WTC11 (cell line): ENCODE results near the gene GLYATL3. TPM values are rescaled to one million over a fixed set of nuclear protein-coding genes. Genes with fewer than 3 reads are reported as not detected.

ENCODE experiments used
- ATAC-seq: fragments of 200-7000 bp; cut with Tn5 transposase; 2 replicates; pipeline ENCODE4 v1.10.0; 2021; ENCODE audit warnings: mild to moderate bottlenecking, moderate library complexity
- CTCF ChIA-PET: fragments of 300-600 bp; sonication (Branson Sonifier 250); formaldehyde crosslinking; loops from one replicate; lab custom pipeline; 2021; ENCODE audit warnings: antibody characterized with exemption; lab: Charles Lee
- POLR2A ChIA-PET: fragments of 350-600 bp; sonication (Branson Sonifier 250); formaldehyde crosslinking; loops from one replicate; lab custom pipeline; 2021; ENCODE audit warnings: antibody characterized with exemption; lab: Charles Lee
- DNase-seq: peaks from one replicate; pipeline ENCODE4 v3.0.0; 2021; ENCODE audit warnings: low spot score
- H3K27ac Mint-ChIP-seq: 2 replicates; pipeline ENCODE4 v1.8.0; 2021; ENCODE audit warnings: mixed read lengths
- H3K27me3 Mint-ChIP-seq: 2 replicates; pipeline ENCODE4 v1.8.0; 2021; ENCODE audit warnings: low read depth, mild to moderate bottlenecking, moderate library complexity, mixed read lengths
- H3K36me3 Mint-ChIP-seq: 2 replicates; pipeline ENCODE4 v1.8.0; 2021; ENCODE audit warnings: mixed read lengths
- H3K4me1 Mint-ChIP-seq: 2 replicates; pipeline ENCODE4 v1.8.0; 2022; ENCODE audit warnings: mixed read lengths
- H3K4me3 Mint-ChIP-seq: 2 replicates; pipeline ENCODE4 v1.8.0; 2021; ENCODE audit warnings: mild to moderate bottlenecking, moderate library complexity, mixed read lengths
- H3K9me3 Mint-ChIP-seq: 2 replicates; pipeline ENCODE4 v1.8.0; 2021; ENCODE audit warnings: mixed read lengths
- ATF1 ChIP-seq: sonication (generic); formaldehyde crosslinking; IDR thresholded peaks from 2 replicates; pipeline ENCODE4 v1.8.1; 2023; ENCODE audit warnings: mild to moderate bottlenecking, moderate library complexity, missing genetic modification reagents
- CBFB ChIP-seq: sonication (generic); formaldehyde crosslinking; IDR thresholded peaks from 2 replicates; pipeline ENCODE4 v1.8.1; 2022; ENCODE audit warnings: mild to moderate bottlenecking, low read depth, missing genetic modification reagents
- CREM ChIP-seq: sonication (generic); formaldehyde crosslinking; IDR thresholded peaks from 2 replicates; pipeline ENCODE4 v1.8.1; 2022; ENCODE audit warnings: mild to moderate bottlenecking, missing genetic modification reagents, moderate library complexity
- ELF4 ChIP-seq: sonication (generic); formaldehyde crosslinking; IDR thresholded peaks from 2 replicates; pipeline ENCODE4 v1.8.1; 2022; ENCODE audit warnings: low read depth, mild to moderate bottlenecking, moderate library complexity, missing genetic modification reagents
- ESRRA ChIP-seq: sonication (generic); formaldehyde crosslinking; IDR thresholded peaks from 2 replicates; pipeline ENCODE4 v1.8.1; 2022; ENCODE audit warnings: mild to moderate bottlenecking, missing genetic modification reagents, borderline replicate concordance
- FOXK1 ChIP-seq: sonication (generic); formaldehyde crosslinking; IDR thresholded peaks from 2 replicates; pipeline ENCODE4 v1.8.0; 2022; ENCODE audit warnings: mild to moderate bottlenecking, moderate library complexity, missing genetic modification reagents
- JUN ChIP-seq: sonication (generic); formaldehyde crosslinking; IDR thresholded peaks from 2 replicates; pipeline ENCODE4 v1.8.0; 2023; ENCODE audit warnings: mild to moderate bottlenecking, missing genetic modification reagents
- NFATC4 ChIP-seq: fragments of 250-450 bp; sonication (Bioruptor Pico); IDR thresholded peaks from 2 replicates; pipeline ENCODE4 v1.9.0; 2021; ENCODE audit warnings: mild to moderate bottlenecking
- SMAD4 ChIP-seq: sonication (generic); formaldehyde crosslinking; IDR thresholded peaks from 2 replicates; pipeline ENCODE4 v1.8.0; 2022; ENCODE audit warnings: mild to moderate bottlenecking, missing genetic modification reagents
- SOX15 ChIP-seq: fragments of 250-450 bp; sonication (Bioruptor Pico); IDR thresholded peaks from 2 replicates; pipeline ENCODE4 v1.9.0; 2021; ENCODE audit warnings: mild to moderate bottlenecking
- TP53 ChIP-seq: sonication (generic); formaldehyde crosslinking; IDR thresholded peaks from 2 replicates; pipeline ENCODE4 v1.8.1; 2023; ENCODE audit warnings: mild to moderate bottlenecking, missing genetic modification reagents
- ZNF121 ChIP-seq: sonication (generic); formaldehyde crosslinking; IDR thresholded peaks from 2 replicates; pipeline ENCODE4 v1.8.0; 2023; ENCODE audit warnings: missing genetic modification reagents
- ZNF396 ChIP-seq: fragments of 250-450 bp; sonication (Bioruptor Pico); IDR thresholded peaks from 2 replicates; pipeline ENCODE4 v1.8.0; 2021; ENCODE audit warnings: mild to moderate bottlenecking, moderate library complexity, borderline replicate concordance
- ZNF416 ChIP-seq: fragments of 250-450 bp; sonication (Bioruptor Pico); IDR thresholded peaks from 2 replicates; pipeline ENCODE4 v1.9.0; 2021; ENCODE audit warnings: mild to moderate bottlenecking, inconsistent platforms
- total RNA-seq: library from RNA; stranded (reverse); gene quantifications from 3 replicates; pipeline ENCODE4 v1.2.3, GENCODE V29; 2021
- TF ChIP-seq, protein P1 (sequence below): sonication (generic); formaldehyde crosslinking; IDR thresholded peaks from 2 replicates; pipeline ENCODE4 v1.8.1; 2023; ENCODE audit warnings: mild to moderate bottlenecking, missing genetic modification reagents, borderline replicate concordance
- TF ChIP-seq, protein P2 (sequence below): fragments of 250-450 bp; sonication (Bioruptor Pico); IDR thresholded peaks from 2 replicates; pipeline ENCODE4 v1.8.0; 2021; ENCODE audit warnings: mild to moderate bottlenecking
- TF ChIP-seq, protein P3 (sequence below): fragments of 250-450 bp; sonication (Bioruptor Pico); conservative IDR thresholded peaks from 2 replicates; pipeline ENCODE4 v1.9.0; 2021; ENCODE audit warnings: mild to moderate bottlenecking
- TF ChIP-seq, protein P4 (sequence below): sonication (generic); formaldehyde crosslinking; conservative IDR thresholded peaks from 2 replicates; pipeline ENCODE4 v1.8.1; 2022; ENCODE audit warnings: mild to moderate bottlenecking, missing genetic modification reagents
- TF ChIP-seq, protein P5 (sequence below): sonication (generic); formaldehyde crosslinking; IDR thresholded peaks from 2 replicates; pipeline ENCODE4 v1.8.1; 2023; ENCODE audit warnings: mild to moderate bottlenecking, missing genetic modification reagents
- TF ChIP-seq, protein P6 (sequence below): fragments of 200-600 bp; IDR thresholded peaks from 2 replicates; pipeline ENCODE4 v1.8.0; 2022; ENCODE audit warnings: antibody characterized with exemption
- TF ChIP-seq, protein P7 (sequence below): sonication (generic); formaldehyde crosslinking; conservative IDR thresholded peaks from 2 replicates; pipeline ENCODE4 v1.8.1; 2023; ENCODE audit warnings: mild to moderate bottlenecking, low read depth, missing genetic modification reagents, moderate library complexity

Gene GLYATL3
- total RNA-seq, 1 experiment from 2014 or later = not detected

DNA sequence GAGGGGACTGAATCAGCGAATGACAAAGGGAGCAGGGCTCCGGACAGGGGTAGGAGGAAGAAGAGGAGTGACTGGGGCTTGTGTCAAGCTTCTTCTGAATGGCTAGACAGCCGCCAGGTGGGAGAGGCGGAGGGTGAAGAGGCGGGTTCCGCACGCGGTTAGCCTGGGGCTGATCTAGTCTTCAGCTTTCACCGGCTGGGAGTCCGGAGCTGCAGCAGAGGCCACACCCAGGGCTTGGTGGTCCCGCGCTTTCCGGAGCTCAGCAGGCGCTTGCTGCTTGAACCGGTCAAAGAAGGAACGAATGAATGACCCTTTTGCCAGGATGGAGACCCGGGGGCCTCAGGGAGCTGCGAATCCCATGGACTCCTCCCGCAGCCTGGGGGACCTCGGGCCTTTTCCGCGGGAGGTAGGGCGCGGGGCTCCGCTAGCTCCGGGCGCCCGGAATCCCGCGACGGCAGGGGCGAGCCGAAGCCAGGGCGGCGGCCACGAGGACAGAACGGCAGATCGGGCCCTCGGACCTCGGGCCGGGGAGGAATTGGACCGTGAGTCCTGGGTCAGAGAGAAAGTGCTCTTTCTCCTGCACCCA lies 50.9 kb downstream of the GLYATL3 start, which contains the start of gene C6orf141 (continued):
- TF ChIP-seq, protein P1, sequence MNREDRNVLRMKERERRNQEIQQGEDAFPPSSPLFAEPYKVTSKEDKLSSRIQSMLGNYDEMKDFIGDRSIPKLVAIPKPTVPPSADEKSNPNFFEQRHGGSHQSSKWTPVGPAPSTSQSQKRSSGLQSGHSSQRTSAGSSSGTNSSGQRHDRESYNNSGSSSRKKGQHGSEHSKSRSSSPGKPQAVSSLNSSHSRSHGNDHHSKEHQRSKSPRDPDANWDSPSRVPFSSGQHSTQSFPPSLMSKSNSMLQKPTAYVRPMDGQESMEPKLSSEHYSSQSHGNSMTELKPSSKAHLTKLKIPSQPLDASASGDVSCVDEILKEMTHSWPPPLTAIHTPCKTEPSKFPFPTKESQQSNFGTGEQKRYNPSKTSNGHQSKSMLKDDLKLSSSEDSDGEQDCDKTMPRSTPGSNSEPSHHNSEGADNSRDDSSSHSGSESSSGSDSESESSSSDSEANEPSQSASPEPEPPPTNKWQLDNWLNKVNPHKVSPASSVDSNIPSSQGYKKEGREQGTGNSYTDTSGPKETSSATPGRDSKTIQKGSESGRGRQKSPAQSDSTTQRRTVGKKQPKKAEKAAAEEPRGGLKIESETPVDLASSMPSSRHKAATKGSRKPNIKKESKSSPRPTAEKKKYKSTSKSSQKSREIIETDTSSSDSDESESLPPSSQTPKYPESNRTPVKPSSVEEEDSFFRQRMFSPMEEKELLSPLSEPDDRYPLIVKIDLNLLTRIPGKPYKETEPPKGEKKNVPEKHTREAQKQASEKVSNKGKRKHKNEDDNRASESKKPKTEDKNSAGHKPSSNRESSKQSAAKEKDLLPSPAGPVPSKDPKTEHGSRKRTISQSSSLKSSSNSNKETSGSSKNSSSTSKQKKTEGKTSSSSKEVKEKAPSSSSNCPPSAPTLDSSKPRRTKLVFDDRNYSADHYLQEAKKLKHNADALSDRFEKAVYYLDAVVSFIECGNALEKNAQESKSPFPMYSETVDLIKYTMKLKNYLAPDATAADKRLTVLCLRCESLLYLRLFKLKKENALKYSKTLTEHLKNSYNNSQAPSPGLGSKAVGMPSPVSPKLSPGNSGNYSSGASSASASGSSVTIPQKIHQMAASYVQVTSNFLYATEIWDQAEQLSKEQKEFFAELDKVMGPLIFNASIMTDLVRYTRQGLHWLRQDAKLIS (CRISPR knock-in tag) = 0 out of 2 replicates have a peak, but pooled peaks have one; percentile 34
- TF ChIP-seq, protein P2, sequence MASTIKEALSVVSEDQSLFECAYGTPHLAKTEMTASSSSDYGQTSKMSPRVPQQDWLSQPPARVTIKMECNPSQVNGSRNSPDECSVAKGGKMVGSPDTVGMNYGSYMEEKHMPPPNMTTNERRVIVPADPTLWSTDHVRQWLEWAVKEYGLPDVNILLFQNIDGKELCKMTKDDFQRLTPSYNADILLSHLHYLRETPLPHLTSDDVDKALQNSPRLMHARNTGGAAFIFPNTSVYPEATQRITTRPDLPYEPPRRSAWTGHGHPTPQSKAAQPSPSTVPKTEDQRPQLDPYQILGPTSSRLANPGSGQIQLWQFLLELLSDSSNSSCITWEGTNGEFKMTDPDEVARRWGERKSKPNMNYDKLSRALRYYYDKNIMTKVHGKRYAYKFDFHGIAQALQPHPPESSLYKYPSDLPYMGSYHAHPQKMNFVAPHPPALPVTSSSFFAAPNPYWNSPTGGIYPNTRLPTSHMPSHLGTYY (CRISPR knock-in tag) = no peak
- no peak for TF ChIP-seq ELF4 (CRISPR knock-in tag)
- no peak for TF ChIP-seq ZNF416
- TF ChIP-seq, protein P3, sequence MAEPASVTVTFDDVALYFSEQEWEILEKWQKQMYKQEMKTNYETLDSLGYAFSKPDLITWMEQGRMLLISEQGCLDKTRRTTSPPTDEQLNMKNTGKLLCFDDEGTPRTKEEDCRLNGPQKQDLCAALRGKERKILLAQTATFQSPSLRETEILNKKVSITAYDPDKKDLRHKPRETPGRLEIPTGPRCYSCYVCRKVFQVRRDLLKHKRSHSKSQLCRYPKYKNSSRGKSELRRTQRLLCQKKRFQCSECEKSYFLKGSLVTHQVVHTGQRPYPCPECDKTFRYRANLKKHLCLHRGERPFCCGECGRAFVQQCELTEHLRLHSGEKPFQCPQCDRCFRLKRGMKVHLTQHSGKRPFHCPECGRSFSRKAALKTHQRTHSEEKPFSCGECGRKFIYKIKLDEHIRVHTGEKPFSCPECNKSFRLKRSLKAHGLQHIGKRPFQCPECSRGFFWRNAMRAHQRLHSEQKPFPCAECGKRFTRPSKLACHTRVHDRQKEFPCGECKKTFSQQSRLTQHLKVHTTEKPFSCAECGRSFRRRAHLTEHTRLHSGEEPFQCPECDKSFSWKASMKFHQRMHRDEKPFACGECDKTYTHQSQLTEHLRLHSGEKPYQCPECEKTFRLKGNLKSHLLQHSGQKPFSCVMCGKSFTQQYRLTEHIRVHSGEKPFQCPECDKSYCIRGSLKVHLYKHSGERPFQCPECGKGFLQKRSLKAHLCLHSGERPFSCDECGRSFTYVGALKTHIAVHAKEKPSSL = no peak
- no peak for TF ChIP-seq SOX15 (CRISPR knock-in tag)
- TF ChIP-seq TP53 (CRISPR knock-in tag) = no peak
- TF ChIP-seq ESRRA (CRISPR knock-in tag) = peak; percentile 80; the same call in 1 of the 2 replicates

DNA sequence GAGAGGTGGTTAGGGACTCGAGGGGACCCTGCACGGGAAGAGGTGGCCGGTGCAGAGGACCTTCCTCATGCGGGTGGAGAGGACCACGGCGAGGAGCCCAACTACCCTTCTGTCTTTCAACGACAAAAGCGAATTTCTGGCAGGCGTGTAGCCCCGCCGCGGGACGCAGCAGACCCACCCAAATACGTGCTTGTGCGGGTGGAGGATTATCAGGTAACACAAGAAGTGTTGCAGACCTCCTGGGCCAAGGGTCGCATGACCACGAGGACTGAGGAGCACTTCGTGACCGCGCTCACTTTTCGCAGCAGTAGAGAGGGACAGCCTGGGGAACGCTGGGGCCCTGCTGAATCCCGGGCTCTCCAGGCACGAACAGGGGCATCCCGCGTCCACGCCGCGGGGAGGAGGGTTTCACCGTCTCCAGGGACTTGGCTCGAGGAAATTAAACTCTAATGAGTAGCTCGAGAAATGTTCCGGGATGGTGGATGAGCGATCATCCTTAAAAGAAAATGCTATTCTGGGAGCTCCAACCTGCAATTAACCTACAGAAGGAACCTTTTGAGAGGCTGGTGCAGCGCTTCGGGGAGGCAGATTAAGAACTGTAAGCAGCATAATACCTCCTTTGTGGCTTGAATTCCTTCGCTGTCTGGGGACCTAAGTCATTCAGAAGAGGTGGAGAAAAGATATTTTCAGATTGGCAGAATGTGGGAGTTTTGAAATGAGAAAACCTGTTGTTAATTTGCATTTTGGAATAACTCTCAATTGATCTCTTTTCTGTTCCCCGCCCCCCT lies 51.5 kb downstream of the GLYATL3 start:
- DNase-seq = peak; percentile 38
- peak overlapping the region; percentile 75 for H3K27ac Mint-ChIP-seq
- ATAC-seq = peak; percentile 46
- no peaks in the 10 kb centered on the region for H3K9me3 Mint-ChIP-seq
- CTCF ChIA-PET = interaction anchor here (0.6 to 5.0 kb wide), 7 partner anchors 12 to 480 kb away, joined by 3 to 45 read pairs (median 8); no protein-coding TSS in a partner anchor
- H3K4me3 Mint-ChIP-seq = peak overlapping the region; percentile 76
- POLR2A ChIA-PET = interaction anchor here (1.2 kb wide), 1 partner anchor 14 kb away, joined by 3 read pairs; no protein-coding TSS in a partner anchor
- peaks cover 54% of the 10 kb centered on the region for H3K4me1 Mint-ChIP-seq
- H3K36me3 Mint-ChIP-seq = peaks cover 23% of the 10 kb centered on the region
- peaks cover 77% of the 10 kb centered on the region for H3K27me3 Mint-ChIP-seq
- TF ChIP-seq, protein P4, sequence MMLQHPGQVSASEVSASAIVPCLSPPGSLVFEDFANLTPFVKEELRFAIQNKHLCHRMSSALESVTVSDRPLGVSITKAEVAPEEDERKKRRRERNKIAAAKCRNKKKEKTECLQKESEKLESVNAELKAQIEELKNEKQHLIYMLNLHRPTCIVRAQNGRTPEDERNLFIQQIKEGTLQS = no peak
- TF ChIP-seq, protein P5, sequence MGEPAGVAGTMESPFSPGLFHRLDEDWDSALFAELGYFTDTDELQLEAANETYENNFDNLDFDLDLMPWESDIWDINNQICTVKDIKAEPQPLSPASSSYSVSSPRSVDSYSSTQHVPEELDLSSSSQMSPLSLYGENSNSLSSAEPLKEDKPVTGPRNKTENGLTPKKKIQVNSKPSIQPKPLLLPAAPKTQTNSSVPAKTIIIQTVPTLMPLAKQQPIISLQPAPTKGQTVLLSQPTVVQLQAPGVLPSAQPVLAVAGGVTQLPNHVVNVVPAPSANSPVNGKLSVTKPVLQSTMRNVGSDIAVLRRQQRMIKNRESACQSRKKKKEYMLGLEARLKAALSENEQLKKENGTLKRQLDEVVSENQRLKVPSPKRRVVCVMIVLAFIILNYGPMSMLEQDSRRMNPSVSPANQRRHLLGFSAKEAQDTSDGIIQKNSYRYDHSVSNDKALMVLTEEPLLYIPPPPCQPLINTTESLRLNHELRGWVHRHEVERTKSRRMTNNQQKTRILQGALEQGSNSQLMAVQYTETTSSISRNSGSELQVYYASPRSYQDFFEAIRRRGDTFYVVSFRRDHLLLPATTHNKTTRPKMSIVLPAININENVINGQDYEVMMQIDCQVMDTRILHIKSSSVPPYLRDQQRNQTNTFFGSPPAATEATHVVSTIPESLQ (CRISPR knock-in tag) = no peak
- TF ChIP-seq NFATC4 (CRISPR knock-in tag) (no peak), ATF1 (CRISPR knock-in tag) (no peak), ZNF416 (no peak), CBFB (CRISPR knock-in tag) (no peak), ZNF121 (CRISPR knock-in tag) (no peak), ZNF396 (CRISPR knock-in tag) (no peak), JUN (CRISPR knock-in tag) (no peak), FOXK1 (CRISPR knock-in tag) (no peak), CREM (CRISPR knock-in tag) (0 out of 2 replicates have a peak, but pooled peaks have one; percentile 17), SMAD4 (CRISPR knock-in tag) (no peak)
- TF ChIP-seq, protein P6, sequence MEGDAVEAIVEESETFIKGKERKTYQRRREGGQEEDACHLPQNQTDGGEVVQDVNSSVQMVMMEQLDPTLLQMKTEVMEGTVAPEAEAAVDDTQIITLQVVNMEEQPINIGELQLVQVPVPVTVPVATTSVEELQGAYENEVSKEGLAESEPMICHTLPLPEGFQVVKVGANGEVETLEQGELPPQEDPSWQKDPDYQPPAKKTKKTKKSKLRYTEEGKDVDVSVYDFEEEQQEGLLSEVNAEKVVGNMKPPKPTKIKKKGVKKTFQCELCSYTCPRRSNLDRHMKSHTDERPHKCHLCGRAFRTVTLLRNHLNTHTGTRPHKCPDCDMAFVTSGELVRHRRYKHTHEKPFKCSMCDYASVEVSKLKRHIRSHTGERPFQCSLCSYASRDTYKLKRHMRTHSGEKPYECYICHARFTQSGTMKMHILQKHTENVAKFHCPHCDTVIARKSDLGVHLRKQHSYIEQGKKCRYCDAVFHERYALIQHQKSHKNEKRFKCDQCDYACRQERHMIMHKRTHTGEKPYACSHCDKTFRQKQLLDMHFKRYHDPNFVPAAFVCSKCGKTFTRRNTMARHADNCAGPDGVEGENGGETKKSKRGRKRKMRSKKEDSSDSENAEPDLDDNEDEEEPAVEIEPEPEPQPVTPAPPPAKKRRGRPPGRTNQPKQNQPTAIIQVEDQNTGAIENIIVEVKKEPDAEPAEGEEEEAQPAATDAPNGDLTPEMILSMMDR = no peak
- TF ChIP-seq, protein P7, sequence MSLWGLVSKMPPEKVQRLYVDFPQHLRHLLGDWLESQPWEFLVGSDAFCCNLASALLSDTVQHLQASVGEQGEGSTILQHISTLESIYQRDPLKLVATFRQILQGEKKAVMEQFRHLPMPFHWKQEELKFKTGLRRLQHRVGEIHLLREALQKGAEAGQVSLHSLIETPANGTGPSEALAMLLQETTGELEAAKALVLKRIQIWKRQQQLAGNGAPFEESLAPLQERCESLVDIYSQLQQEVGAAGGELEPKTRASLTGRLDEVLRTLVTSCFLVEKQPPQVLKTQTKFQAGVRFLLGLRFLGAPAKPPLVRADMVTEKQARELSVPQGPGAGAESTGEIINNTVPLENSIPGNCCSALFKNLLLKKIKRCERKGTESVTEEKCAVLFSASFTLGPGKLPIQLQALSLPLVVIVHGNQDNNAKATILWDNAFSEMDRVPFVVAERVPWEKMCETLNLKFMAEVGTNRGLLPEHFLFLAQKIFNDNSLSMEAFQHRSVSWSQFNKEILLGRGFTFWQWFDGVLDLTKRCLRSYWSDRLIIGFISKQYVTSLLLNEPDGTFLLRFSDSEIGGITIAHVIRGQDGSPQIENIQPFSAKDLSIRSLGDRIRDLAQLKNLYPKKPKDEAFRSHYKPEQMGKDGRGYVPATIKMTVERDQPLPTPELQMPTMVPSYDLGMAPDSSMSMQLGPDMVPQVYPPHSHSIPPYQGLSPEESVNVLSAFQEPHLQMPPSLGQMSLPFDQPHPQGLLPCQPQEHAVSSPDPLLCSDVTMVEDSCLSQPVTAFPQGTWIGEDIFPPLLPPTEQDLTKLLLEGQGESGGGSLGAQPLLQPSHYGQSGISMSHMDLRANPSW (CRISPR knock-in tag) = no peak
